NCI-H69 (cell line): ENCODE data around the gene ABTB2.

Experiments used
- DNase-seq: peaks from one replicate; lab custom pipeline; 2025; lab: John Stamatoyannopoulos, UW

Gene ABTB2

DNA sequence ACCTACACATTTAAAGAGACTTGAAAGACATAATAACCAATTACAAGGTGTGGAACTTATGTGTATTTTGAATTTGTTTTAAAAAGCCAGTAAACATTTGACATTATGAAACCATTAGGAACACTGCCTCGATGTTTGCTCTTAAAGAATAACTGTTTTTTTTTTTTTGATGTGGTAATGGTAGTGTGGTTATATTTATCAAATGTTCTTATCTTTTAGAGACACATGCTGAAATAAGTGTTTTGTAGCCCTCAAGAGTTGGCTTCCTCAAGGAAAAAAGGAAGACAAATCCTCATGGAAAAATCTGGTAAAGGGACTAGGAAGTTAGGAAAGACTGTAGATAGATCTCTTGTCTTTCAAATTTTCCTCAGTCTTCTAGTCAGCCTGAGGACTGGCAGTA lies 2.2 kb upstream of the ABTB2 start:
- no peak for DNase-seq

GRCh38 chr11:34359548-34359891 lies 1.7 kb upstream of the ABTB2 start:
- no peak for DNase-seq

DNA sequence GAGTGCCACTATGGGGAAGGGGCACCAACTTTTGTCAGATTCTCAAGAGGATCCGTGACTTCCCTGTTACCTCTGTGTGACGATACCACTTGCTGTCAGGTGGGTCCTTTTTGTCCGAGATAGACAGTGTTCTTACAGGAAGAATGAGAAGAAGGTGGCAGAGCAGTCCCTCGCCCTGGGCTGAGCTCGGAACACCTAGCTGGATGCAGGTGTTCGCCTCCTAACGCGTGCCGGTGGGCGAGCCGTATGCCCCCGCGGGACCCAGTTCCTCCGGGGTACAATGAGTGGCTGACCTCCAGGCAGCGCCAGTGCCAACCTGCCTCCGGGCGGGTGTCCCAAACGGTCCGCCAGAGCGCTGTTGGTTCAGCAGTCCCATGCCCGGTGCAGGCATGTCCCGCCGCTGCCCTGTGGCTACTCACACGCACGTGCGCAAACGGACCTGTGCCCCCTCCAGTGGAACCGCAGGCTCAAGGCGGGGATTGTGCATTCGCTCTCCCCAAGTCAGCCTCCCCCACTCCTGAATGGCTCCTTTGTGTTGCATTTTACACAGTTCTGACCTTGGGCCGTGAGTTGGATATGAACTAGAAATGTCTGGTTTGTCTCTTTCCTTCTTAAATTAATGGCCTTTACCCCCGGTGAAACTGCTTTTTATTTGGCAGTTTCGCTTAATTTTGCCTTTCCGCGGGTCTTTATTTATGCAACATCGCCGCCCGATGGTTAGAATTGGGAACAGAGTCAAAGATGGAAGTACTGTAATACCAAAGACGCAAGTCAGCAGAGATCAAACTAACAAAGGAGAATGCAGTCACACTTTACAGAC lies 1.1 kb upstream of the ABTB2 start:
- DNase-seq = peak; percentile 91

DNA sequence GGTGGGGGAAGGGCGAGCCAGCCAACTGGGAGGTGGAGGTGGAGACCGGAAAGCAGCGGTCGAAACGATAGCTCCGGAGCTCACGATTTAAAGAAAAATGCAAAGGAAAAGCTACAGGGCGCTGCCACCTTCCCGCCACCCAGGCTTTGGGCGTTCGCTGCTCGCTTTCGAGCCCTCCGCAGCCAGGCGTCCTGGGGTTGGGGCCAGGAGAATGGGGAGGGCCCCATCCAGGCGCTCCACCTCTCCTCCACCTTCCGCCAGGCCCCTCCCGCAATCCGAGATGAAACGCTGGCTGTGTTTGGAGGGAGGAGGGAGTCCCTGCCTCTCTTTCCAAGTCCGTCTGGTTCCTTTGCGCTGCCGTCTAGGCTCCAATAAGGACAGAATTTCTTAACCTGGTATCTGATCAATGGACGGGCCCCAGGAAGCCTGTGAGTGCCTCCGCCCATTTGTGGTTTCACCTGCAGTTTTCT lies 483 bp upstream of the ABTB2 start:
- DNase-seq = peak; percentile 97

- DNase-seq = peak; percentile 82
Observed at GRCh38 chr11:34356913-34357700, 703 bp downstream of the ABTB2 start.

- peak; percentile 74 for DNase-seq
Observed at GRCh38 chr11:34356576-34356912, 1.3 kb downstream of the ABTB2 start.

GRCh38 chr11:34356130-34356529 lies 1.7 kb downstream of the ABTB2 start:
- DNase-seq = peak; percentile 48

GRCh38 chr11:34355726-34356125 lies 2.1 kb downstream of the ABTB2 start:
- no peak for DNase-seq

DNA sequence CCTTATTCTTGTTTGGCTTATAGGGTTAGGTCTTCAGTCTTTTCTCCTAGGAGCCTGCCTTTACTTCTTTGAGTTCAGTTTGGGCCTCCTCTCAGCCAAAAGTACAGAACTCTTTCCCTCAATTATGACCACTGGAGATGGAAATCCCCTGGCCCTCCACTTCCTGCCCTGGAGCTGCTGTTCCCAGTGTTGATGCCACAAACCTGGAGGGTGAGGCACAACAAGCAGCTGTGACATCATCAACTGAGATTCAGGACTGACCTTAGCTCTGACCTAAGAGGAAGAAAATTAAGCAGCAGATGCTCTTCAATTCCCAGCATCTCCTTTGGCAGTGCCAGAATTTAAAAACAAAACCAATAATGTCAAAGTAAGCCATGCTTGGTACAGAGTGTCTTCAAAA lies 3.0 kb downstream of the ABTB2 start:
- DNase-seq = peak; percentile 79

DNA sequence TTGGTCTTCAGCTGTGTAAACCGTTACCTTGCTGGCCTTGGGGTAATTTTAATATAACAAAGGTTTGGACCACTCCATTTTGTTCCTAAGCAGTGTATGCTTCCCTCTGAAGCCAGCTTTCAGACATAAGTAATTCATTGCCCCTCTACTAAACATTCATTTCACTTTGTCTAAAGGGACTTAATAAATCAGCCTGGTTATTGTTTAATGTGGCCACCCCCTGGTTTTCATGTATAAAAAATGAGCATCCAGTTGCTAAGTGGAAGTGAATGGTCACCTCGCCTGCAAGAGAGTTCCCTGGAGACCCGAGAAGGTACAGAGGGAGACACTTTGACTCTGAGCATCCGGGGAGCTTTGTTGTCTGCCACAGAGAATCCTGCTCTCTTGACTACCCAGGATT lies 3.9 kb downstream of the ABTB2 start:
- peak; percentile 91 for DNase-seq

DNA sequence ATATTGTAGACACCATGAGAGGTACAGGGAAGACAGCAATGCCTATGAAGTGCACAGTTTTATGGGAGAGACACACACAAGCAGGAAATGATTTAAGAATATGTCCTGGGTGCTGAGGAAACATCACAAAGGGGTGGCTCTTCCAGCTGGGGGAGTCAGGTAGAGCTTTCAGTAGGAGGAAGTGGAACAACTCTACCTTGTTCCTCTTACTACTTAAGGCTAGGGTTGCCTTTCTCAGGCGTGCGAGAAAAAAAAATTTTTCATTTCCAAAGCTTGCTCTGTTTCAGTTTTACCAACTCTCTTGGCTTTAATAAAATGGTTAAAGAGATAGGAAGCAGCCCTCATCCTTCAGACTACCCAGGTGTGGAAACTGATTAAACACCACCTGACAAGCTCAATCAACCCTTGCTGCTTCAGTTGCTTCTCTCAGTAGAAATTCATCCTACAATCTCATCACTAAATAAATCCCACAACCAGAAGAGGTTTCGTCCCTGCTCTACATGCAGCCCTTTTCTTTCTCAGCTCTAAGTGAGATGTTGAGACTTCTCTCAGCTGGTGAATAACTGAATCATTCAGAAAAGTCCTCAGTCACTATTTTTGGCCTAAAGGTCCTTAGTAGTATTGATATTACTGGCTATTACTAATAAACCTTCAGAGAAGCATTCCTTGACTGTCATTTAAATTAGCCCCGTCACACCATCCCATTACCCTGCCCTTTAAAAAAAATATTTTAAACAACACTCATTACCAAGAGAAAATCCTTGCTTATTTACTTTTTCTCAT lies 5.9 kb downstream of the ABTB2 start:
- DNase-seq = no peak

GRCh38 chr11:34351051-34351450 lies 6.8 kb downstream of the ABTB2 start:
- DNase-seq = no peak

DNA sequence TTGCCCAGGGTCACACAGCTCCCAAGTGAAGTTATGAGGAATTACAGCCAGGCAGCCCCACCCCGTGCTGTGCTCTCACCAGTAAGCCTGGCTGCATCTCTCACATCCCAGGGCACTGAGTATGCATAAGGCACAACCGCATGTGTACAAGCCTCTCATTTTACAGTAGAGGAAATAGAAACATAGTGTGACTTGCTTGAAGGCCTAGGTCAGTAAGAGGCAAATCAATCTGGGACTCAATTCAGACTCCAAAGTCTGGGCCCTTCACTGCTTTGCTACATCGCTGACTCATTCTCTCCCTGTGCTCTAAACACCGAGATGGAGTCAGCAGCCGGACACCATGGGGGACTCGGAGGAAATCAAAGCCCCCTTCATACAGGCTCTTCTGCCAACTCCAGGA lies 7.9 kb downstream of the ABTB2 start:
- DNase-seq = no peak

GRCh38 chr11:34348919-34349318 lies 8.9 kb downstream of the ABTB2 start:
- peak; percentile 25 for DNase-seq

GRCh38 chr11:34348096-34348495 lies 9.7 kb downstream of the ABTB2 start:
- no peak for DNase-seq

- DNase-seq = no peak
Observed at GRCh38 chr11:34346551-34346950, 11.3 kb downstream of the ABTB2 start.

- DNase-seq = no peak
Observed at GRCh38 chr11:34345991-34346480, 11.8 kb downstream of the ABTB2 start.

DNA sequence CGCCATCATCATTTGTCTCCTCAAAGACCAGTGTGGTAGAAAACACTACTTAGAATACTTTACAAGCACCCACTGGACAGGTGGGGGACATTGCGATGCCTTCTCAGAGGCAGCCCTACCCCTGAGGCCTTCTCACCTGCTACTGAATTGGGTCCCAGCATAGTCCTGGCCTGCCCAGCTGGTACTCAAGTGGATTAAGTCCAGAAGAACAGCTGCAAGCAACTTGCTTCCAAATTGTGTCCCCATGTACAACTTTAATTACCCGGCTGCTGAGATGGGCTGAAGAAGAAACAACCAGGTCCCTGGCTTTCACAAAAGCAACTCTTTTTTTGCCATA lies 12.3 kb downstream of the ABTB2 start:
- DNase-seq = no peak

GRCh38 chr11:34344768-34345539 lies 12.9 kb downstream of the ABTB2 start:
- peak; percentile 93 for DNase-seq

- no peak for DNase-seq
Observed at GRCh38 chr11:34344410-34344767, 13.4 kb downstream of the ABTB2 start.

GRCh38 chr11:34343686-34344085 lies 14.1 kb downstream of the ABTB2 start:
- DNase-seq = no peak

GRCh38 chr11:34343153-34343552 lies 14.7 kb downstream of the ABTB2 start:
- peak; percentile 44 for DNase-seq
